Kidney (tissue), 14 donors: Measurements from ENCODE around the gene PHLDB1. TPM values are rescaled to one million over a fixed set of nuclear protein-coding genes. Genes with fewer than 3 reads are reported as not detected.
"Not testable (repeated sequence)": the region's sequence is repeated elsewhere in the genome, so short reads cannot be mapped to it uniquely, and the experiment has no call there.

ENCODE experiments used
- DNase-seq, 5 donors: peaks; one replicate each; pipeline ENCODE4 v3.0.0-alpha.2; 2013 to 2020
- FAIRE-seq: peaks from 2 replicates; lab custom pipeline; 2012; peaks lifted over from hg19 to GRCh38; lab: Jason Lieb, UNC
- H3K27ac ChIP-seq, 2 donors: one replicate each; pipeline ENCODE4 v1.7.0; 2013; ENCODE audit warnings: low read depth in 2 of 2, low read length in 2 of 2, inconsistent platforms in 1 of 2
- H3K27me3 ChIP-seq: one replicate; pipeline ENCODE4 v1.7.1; 2013; ENCODE audit warnings: low read length, inconsistent platforms; ENCODE audit not compliant: control insufficient read depth, insufficient read depth
- H3K36me3 ChIP-seq, 3 donors: one replicate each; pipeline versions ENCODE4 v1.7.0 to v1.7.1; 2013; ENCODE audit warnings: low read length in 3 of 3, control low read depth in 1 of 3, inconsistent platforms in 1 of 3; ENCODE audit not compliant: insufficient read depth in 3 of 3, control insufficient read depth in 2 of 3
- H3K4me1 ChIP-seq, 3 donors: one replicate each; pipeline versions ENCODE4 v1.7.0 to v1.7.1; 2013; ENCODE audit warnings: low read length in 3 of 3, inconsistent platforms in 1 of 3, low read depth in 1 of 3; ENCODE audit not compliant: control insufficient read depth in 2 of 3, insufficient read depth in 2 of 3
- H3K4me3 ChIP-seq, 3 donors: one replicate each; pipeline versions ENCODE4 v1.7.0 to v1.8.1; 2013; ENCODE audit warnings: low read length in 3 of 3, control low read depth in 1 of 3, inconsistent platforms in 1 of 3
- H3K9ac ChIP-seq, 3 donors: one replicate each; pipeline versions ENCODE4 v1.7.0 to v1.7.1; 2013; ENCODE audit warnings: low read length in 3 of 3, control low read depth in 1 of 3, inconsistent platforms in 1 of 3
- H3K9me3 ChIP-seq, 3 donors: one replicate each; pipeline versions ENCODE4 v1.7.0 to v1.7.1; 2013; ENCODE audit warnings: low read length in 3 of 3, control low read depth in 1 of 3, inconsistent platforms in 1 of 3; ENCODE audit not compliant: control insufficient read depth in 2 of 3, insufficient read depth in 1 of 3
- intact Hi-C: fragments of 100-400 bp; cut with DNase I; formaldehyde crosslinking; loops from one replicate; pipeline ENCODE4 v1.11.1; 2022
- polyA plus RNA-seq: library from polyadenylated mRNA; stranded (reverse); fragments of 350-450 nt; fragmentation: Illumina TruSeq; extraction: RNeasy Lipid Tissue Mini Kit (QIAGEN cat#74804); gene quantifications from one replicate; pipeline ENCODE4 v1.2.3, GENCODE V29; 2014; ENCODE audit warnings: low read depth, low replicate concordance; ENCODE audit not compliant: insufficient read depth
- total RNA-seq: library from RNA; stranded (reverse); fragmentation: NEBNext Ultra II Directional; extraction: Animal tissue kit (Norgen Biotek cat#: 25700); gene quantifications from one replicate; pipeline ENCODE4 v1.2.1, GENCODE V29; 2021
- TF ChIP-seq, protein P1 (sequence below): IDR thresholded peaks from 3 replicates; pipeline ENCODE4 v1.5.1; 2012; ENCODE audit warnings: mild to moderate bottlenecking, moderate library complexity, borderline replicate concordance; ENCODE audit not compliant: insufficient read depth; ENCODE audit errors: extremely low read depth
- donor health status: control.
- donor health status: control.
- donor health status: control.
- donor health status: control.
- donor health status: control.
- donor health status: DM: yes; HTN: yes; CAD: no.
- donor health status: Normal renal cell carcinoma (clear cell type).

The PHLDB1 gene
- total and polyA plus RNA-seq, 2 donors from 2014 or later, result 39.1 to 118 TPM

DNA sequence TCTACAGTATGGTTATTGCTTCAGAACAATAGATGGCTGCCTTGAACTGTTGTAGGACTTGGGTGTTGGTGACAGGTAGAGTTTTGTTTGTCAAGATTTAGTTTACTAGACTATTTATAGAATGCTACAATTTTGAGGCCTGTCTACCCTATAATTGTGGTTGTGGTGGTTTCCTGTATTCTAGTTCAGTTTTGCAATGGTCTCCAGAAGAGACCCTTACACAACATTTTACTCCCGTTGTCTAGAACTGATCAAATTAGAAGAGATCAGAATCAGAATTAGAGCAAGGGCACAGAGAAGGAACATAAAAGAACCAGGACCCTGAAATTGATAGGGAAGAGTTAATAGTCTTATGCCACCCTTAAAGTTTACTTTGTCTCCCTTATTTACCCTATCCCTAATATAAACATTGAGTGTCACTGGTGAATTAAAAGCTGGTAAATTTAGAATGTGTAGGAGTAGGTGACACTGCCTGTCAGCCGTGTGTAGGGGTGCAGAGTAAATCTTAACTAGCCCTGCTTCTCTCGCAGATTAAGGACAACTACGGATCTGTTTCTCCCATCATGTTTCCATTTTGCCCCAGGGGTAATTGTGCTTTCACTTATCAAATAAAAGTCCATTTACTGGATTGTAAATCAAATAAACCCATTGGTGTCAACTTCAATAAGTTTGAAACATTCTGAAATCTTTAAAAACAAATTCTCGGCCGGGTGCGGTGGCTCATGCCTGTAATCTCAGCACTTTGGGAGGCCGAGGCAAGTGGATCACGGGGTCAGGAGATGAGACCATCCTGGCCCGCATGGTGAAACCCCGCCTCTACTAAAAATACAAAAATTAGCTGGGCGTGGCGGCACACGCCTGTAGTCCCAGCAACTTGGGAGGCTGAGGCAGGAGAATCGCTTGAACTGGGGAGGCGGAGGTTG lies 10.9 kb upstream of the PHLDB1 start:
- no peaks in the 10 kb centered on the region for H3K27me3 ChIP-seq

DNA sequence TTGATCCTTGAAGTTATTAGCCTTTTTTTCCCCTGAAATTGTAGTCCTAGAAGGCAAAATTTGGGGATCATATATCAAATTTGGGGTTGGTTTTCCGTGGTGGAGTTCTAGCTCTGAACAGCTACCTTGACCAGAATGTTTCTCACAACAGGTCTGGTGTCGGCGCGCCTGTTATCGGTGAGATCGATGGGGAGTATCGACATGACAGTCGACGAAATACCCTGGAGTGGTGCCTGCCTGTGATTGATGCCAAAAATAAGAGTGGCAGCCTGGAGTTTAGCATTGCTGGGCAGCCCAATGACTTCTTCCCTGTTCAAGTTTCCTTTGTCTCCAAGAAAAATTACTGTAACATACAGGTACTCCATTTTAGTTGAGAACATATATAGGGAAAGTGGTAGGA lies 9.9 kb upstream of the PHLDB1 start:
- Histone ChIP-seq H3K27me3 (no peaks in the 10 kb centered on the region), H3K36me3 (peaks cover 13 to 59% (median 41%) of the 10 kb centered on the region in 3 donors), H3K9ac (no peak overlapping the region), H3K4me1 (no peaks in the 10 kb centered on the region), H3K4me3 (no peak overlapping the region), H3K9me3 (no peaks in the 10 kb centered on the region), H3K27ac (no peak overlapping the region)
- FAIRE-seq, result no peak
- TF ChIP-seq, protein P1, sequence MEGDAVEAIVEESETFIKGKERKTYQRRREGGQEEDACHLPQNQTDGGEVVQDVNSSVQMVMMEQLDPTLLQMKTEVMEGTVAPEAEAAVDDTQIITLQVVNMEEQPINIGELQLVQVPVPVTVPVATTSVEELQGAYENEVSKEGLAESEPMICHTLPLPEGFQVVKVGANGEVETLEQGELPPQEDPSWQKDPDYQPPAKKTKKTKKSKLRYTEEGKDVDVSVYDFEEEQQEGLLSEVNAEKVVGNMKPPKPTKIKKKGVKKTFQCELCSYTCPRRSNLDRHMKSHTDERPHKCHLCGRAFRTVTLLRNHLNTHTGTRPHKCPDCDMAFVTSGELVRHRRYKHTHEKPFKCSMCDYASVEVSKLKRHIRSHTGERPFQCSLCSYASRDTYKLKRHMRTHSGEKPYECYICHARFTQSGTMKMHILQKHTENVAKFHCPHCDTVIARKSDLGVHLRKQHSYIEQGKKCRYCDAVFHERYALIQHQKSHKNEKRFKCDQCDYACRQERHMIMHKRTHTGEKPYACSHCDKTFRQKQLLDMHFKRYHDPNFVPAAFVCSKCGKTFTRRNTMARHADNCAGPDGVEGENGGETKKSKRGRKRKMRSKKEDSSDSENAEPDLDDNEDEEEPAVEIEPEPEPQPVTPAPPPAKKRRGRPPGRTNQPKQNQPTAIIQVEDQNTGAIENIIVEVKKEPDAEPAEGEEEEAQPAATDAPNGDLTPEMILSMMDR, result no peak
- no peak for DNase-seq
- intact Hi-C loops, result no loop called here

More for the DNA sequence above, 10.9 kb upstream of the PHLDB1 start:
- H3K9me3 ChIP-seq, result no peaks in the 10 kb centered on the region
- intact Hi-C loops, result no loop called here
- TF ChIP-seq, protein P1, result no peak
- no peak overlapping the region for H3K4me3 ChIP-seq
- DNase-seq, result peak in 2 of 5 donors; percentile 51 to 57
- no peak for FAIRE-seq
- peaks cover 9 to 51% (median 34%) of the 10 kb centered on the region in 3 donors for H3K36me3 ChIP-seq
- no peaks in the 10 kb centered on the region for H3K4me1 ChIP-seq
- H3K9ac ChIP-seq, result no peak overlapping the region
- no peak overlapping the region for H3K27ac ChIP-seq

DNA sequence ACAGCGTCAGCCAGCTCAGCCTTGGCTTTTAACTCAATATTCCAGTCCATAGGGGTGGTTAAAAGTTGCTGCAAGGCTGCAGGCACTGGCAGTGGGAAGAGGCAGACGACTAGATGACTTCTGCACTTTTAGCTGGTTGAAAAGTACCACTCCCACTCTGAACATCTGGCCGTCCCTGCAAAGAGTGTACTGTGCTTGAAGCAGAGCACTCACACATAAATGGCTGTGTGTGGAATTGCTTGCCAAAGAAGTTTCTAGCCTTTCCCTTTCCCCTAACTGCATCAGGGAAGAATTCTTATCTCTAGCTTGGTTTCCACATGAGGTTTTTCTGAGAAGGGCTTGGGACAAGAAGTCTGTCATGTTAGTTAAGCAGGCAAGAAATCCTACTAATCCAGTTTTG lies 5.1 kb upstream of the PHLDB1 start:
- TF ChIP-seq, protein P1, result no peak
- Histone ChIP-seq H3K4me1 (peaks cover 13 to 30% (median 24%) of the 10 kb centered on the region in 3 donors), H3K9me3 (no peaks in the 10 kb centered on the region), H3K9ac (no peak overlapping the region), H3K36me3 (peaks cover 7 to 35% (median 23%) of the 10 kb centered on the region in 3 donors), H3K27me3 (no peaks in the 10 kb centered on the region), H3K4me3 (no peak overlapping the region), H3K27ac (no peak overlapping the region)
- intact Hi-C loops, result no loop called here
- FAIRE-seq (no peak), DNase-seq (no peak)

DNA sequence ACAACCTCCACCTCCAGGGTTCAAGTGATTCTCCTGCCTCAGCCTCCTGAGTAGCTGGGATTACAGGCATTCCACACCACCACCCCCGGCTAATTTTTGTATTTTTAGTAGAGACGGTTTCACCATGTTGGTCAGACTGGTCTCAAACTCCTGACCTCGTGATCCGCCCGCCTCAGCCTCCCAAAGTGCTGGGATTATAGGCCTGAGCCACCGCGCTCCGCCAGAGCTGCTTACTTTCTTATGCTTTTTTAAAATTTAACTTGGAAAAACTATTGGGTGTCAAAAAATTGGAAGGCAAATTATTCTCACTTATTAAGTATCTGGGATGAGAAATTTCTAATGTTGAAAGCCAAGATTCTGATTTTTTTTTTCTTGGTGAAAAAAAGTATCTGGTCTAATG lies 3.7 kb upstream of the PHLDB1 start:
- FAIRE-seq, H3K27me3 ChIP-seq, intact Hi-C loops, DNase-seq, H3K27ac ChIP-seq, H3K9me3 ChIP-seq, H3K4me3 ChIP-seq, H3K9ac ChIP-seq: not testable (repeated sequence)
- Histone ChIP-seq H3K36me3 (peaks cover 4 to 28% (median 18%) of the 10 kb centered on the region in 3 donors), H3K4me1 (peaks cover 13 to 31% (median 27%) of the 10 kb centered on the region in 3 donors)
